GM18502 (cell line): ENCODE data around the gene PRELP.
"Not testable (repeated sequence)": the region's sequence is repeated elsewhere in the genome, so short reads cannot be mapped to it uniquely, and the experiment has no call there.

Experiments used
- ATAC-seq: cut with Tn5 transposase; IDR thresholded peaks from one replicate; pipeline ENCODE4 v1.9.1; 2021; ENCODE audit warnings: mild to moderate bottlenecking; ENCODE audit not compliant: unreplicated experiment, poor library complexity

PRELP gene

GRCh38 chr1:203475012-203475981, at the start of gene PRELP:
TSS of gene PRELP (plus strand) at chr1:203475806. CDS start at chr1:203483185, 7,379 bp downstream.
- ATAC-seq = no peak

- ATAC-seq = no peak
These were observed 49.2 kb upstream of the PRELP start for GRCh38 chr1:203426366-203426765.

DNA sequence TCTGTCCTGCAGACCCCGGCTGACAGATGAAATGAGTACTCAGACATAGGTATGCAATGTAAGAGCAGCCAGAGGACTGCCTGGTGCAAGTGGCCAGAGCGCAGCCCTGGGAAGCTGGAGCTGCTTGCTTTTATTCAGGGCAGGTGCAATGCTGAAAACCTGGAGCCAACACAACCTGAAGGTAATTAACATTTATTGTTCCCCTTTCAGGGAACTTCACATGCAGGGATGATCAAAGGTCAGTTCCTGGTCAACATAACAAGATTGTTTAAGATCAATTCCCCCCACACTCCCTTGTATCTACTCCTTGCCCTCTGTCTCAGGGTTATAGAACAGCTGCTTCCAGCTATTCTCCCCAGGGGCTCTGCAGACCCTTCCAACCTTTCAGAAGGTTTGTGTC, 48.7 kb upstream of the PRELP start:
- no peak for ATAC-seq

DNA sequence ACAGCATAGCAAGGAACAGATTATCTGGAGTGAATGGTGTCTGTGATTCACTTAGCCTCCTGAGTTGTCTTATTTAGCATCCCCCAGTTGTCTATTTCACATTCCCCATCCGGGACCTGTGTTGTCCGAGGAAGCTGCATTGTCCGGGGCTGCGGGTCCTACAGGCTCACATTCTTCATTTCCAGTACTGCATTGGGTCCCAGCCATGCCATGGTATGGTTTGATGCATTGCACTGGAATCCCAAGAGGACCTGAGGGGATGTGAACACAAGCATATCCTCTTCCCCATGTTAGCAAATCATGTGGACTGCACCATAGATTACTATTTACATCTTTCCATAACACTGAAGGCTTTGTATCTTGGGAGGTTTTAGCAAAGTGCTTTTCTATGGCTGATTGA, 48.2 kb upstream of the PRELP start:
- no peak for ATAC-seq

DNA sequence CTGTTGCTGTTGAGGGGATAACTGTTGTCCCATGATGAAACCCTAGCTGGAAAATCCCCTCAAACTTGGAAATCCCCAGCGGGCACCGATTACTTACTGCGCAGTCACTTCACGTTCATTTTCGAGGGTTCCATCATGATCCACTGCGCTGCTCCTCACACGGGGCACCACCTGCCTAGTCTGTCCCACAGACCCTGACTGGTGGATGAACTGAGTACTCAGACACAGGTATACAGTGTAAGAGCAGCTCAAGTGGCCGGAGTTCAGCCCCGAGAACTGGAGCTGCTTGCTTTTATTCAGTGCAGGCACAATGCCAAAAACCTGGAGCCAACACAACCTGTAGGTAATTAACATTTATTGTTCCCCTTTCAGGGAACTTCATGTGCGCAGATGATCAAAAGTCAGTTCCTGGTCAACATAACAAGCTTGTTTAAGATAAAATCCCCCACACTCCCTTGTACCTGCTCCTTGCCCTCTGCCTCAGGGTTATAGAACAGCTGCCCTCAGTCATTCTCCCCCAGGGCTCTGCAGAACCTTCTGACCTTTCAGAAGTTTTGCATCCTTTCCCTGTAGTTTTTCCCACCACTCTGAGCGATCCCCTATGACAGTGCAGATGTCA, 46.5 kb upstream of the PRELP start:
- ATAC-seq = no peak

DNA sequence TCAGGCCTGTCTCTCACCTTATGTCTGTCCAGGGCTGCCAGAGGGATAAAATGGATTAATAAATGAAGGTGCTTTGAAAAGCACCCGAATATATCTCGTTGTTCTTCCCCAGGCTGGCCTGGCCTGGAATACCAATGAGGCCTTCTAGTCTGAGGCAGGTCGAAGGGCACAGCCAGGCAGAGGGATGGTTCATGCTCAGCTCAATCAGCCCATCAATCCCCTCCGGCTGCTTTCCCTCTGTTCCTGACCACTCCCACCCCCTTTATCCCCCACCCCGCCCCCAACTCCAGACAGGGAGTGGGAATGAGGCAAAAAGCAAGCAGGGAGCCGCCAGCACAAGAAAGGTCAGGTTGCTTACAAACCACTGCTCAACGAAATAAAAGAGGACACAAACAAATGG, 40.0 kb upstream of the PRELP start:
- no peak for ATAC-seq

DNA sequence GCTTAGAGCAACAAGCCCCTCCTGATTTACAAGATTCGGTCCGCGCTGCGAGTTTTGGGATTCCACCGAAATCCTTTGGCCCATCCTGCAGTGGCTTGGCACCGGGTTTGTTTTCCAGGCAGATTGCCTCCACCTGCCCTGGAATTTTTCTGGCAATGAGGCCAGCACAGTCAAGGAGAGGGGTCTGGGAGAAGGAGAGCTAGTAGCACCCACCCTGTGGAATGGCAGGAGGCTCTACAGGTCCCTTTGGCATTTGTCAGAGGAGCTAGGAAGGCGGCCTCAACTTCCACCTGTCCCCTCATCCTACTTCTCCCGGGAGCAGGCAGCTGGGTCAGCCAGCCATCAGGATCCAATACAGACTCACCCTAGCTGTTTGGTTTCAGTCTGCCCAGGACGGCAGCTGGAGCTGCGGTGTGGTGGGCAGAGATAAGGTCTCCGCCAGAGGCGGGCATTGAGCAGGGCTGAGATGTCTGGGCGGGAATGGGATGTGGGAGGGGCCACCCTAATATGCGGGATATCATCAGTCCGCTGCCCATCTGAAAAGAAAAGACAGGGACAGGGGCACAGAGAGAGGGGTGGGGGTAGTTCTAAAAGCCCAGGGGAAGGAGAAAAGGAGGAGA, 37.8 kb upstream of the PRELP start:
- ATAC-seq = no peak

DNA sequence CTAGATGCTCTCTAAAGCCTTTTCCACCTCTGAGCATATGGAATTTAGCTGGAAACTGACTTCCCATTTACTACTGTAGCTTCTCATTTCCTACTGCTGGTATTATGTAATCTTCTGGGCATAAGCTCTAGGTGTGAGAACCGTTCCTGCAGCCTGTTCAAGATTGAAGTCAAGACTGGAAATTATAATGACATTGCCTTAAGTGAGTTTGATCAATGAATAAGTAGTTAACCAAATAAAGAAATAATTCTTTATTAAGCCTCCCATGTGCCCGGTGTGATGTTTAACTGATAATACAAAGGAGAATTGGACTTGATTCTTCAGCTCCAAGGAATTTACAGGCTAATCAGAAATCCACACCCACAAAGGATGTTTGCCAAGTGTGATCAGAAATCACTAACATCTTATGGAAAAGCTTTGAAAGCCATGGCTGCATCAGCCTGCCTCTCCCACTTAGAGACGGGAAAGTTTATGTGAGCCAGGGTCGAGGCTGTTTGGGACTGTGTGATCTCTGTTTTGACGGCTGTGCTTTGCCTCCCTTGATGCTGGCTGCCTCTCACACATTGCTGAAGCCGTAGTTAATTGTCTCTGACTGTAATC, 36.4 kb upstream of the PRELP start:
- no peak for ATAC-seq

GRCh38 chr1:203440771-203441170, 34.8 kb upstream of the PRELP start:
- no peak for ATAC-seq

- ATAC-seq = no peak
These were observed 33.8 kb upstream of the PRELP start for GRCh38 chr1:203441766-203442165.

DNA sequence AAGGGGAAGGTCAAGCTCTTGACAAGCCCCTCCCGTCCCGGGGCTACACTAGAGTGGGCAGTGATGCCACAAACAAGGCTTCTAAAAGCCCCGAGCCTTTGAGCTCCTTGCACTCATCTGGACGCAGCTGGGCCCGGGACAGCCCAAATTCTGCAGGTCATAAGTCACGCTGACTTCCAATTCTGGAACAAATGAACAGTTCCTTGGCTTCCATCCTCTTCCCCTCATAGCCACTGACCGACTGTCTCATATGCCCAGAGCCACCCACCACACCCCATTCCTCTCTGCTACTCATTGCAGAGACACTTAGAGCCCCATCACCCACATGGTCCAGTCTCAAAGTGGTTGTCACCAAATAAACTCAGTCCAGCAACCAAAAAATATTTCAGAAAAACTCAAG, 32.8 kb upstream of the PRELP start:
- ATAC-seq = no peak

GRCh38 chr1:203443296-203443695, 32.3 kb upstream of the PRELP start:
- ATAC-seq = no peak

- ATAC-seq = no peak
These were observed 31.4 kb upstream of the PRELP start for GRCh38 chr1:203444171-203444576.

- no peak for ATAC-seq
These were observed 28.5 kb upstream of the PRELP start for GRCh38 chr1:203447151-203447550.

GRCh38 chr1:203447598-203447997, 28.0 kb upstream of the PRELP start:
- not testable (repeated sequence) for ATAC-seq

- no peak for ATAC-seq
These were observed 27.0 kb upstream of the PRELP start for GRCh38 chr1:203448521-203449061.

GRCh38 chr1:203450001-203450400, 25.6 kb upstream of the PRELP start:
- ATAC-seq = no peak

GRCh38 chr1:203450479-203451149, 25.0 kb upstream of the PRELP start:
- no peak for ATAC-seq

GRCh38 chr1:203451836-203452784, 23.5 kb upstream of the PRELP start:
- no peak for ATAC-seq
